Activated T-cell treated with anti-CD3 and anti-CD28 coated beads for 1 hour (primary cell): Measurements from ENCODE around the gene ADGRG3.
"Not testable (repeated sequence)": the region's sequence is repeated elsewhere in the genome, so short reads cannot be mapped to it uniquely, and the experiment has no call there.

Source experiments
- DNase-seq: peaks from one replicate; pipeline ENCODE4 v3.0.0-alpha.2; 2020; ENCODE audit warnings: low read depth

The ADGRG3 gene

DNA sequence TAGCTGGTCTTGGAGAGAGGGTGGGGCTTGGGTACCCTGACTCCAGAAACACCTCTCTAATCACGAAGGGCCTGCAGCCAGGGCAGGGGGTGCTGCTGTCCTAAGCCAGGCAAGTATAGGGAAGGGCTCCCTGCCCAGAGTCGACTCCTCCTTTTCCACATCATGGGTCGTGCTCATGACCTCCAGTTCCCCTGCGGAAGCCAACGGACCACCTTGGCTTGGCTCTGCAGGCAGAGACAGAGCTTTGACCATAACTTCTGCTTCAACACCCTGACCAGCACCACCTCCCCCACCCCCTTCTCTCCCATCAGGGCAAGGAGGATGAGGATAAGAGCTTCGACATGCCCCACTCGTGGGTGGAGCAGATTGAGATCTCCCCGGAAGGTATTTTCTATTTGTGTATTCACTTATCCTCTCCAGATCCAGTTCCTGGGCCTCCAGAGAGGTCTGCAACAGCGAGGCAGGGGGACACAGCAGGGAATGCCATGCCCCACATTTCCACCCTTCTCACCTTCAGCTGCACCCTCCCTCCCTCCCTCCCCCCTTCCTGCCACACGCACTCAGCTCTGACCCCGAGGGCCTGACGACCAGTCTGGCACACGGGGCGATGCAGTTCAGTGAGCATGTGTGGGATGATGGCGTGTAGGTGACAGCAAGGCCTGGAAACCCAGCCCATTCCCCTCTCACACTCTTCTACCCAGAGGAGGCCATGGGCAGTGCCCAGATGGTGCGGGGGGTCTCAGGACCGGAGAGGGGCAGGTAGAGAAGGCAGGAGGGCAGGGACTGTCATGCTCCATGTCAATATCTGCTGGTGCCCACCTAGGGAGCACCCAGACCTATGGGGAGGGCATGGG is 53.5 kb downstream of the ADGRG3 start:
- DNase-seq: no peak

DNA sequence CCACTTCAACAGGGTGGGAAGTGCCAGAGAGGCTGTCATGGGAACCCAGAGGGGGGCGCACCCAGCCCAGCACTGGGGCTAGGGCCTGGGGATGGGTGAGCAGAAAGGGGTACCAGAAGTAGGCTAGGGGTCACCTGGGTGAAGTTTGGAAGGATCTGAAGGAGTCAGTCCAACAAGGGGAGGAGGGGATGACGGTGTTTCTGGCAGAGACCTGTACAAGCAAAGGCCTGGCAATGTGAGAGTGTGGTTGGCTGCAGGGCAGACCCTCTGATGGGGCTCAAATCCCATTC is 54.0 kb downstream of the ADGRG3 start:
- no peak for DNase-seq

DNA sequence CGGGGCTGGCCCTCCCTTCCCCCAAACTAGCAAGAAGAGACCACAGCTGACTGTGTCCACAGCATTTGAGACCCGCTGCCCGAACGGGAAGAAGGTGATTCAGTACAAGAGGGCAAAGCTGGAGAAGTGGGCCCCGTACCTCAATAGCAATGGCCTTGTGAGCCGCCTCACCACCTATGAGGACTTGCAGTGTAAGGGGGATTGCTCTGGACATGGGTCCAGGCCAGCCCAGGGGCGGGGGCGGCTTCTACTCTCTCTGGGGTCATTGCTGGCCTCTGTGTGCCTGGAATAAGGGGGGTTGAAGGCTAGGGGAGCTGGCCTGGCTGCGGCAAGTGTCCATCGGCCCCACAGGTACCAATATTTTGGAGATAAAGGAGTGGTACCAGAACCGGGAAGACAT is 54.5 kb downstream of the ADGRG3 start:
- no peak for DNase-seq

GRCh38 chr16:57723170-57723569 is 55.1 kb downstream of the ADGRG3 start:
- no peak for DNase-seq

GRCh38 chr16:57724531-57724930 is 56.4 kb downstream of the ADGRG3 start:
- no peak for DNase-seq

GRCh38 chr16:57725151-57725550 is 57.0 kb downstream of the ADGRG3 start:
- no peak for DNase-seq

DNA sequence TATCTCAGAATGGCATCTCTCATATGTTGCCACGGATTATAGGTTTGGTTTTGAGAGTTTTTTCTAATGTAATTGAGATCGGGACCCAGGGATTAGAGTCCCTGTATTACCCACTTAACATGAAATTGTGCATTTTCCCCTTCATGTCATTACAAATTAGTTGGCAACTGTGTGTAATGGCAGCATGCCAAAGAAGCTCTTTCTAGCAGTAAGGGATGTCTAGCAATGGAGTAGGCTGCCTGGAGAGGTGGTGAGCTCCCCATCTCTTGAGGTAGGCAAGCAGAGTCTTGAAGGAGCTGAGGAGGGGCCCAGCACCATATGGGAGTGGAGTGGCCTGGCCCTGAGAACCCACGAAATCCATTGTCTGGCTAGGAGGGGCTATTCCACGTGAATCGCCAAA is 57.4 kb downstream of the ADGRG3 start:
- DNase-seq: no peak

DNA sequence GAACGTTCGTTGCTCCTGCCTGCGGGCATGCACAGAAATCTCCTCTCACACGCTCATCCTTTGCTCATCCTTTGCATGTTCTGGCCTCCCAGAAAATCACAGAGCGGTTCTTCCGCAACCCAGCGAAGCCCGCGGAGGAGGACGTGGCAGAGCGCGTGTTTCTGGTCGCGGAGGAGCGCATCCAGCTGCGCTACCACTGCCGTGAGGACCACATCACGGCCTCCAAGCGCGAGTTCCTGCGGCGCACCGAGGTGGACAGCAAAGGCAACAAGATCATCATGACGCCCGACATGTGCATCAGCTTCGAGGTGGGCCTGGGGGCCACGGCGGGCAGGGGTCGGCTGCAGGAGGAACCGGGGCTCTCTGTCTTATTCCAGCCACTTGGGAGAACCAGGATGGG is 57.9 kb downstream of the ADGRG3 start:
- no peak for DNase-seq

- DNase-seq: no peak
Measured at GRCh38 chr16:57726433-57726947, 58.4 kb downstream of the ADGRG3 start.

DNA sequence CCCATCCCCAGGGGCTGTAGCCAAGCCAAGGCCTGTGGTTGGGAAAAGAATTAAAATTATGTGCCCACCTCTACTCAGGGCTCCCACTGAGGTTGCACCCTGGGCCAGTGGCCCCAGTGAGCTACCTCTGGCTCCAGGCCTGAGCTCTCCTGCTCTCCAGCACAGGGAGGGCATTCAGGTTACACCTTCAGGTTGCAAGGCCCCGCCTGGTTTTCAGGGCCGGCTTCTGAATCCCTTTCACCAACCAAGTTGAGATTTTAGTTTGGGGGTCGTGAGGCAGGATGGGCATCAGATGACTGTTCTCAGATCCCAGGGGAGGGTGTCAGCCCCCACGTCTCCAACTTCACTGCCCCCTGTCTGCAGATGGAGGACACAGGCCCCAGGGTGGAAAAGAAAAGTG is 59.5 kb downstream of the ADGRG3 start:
- DNase-seq: no peak

DNA sequence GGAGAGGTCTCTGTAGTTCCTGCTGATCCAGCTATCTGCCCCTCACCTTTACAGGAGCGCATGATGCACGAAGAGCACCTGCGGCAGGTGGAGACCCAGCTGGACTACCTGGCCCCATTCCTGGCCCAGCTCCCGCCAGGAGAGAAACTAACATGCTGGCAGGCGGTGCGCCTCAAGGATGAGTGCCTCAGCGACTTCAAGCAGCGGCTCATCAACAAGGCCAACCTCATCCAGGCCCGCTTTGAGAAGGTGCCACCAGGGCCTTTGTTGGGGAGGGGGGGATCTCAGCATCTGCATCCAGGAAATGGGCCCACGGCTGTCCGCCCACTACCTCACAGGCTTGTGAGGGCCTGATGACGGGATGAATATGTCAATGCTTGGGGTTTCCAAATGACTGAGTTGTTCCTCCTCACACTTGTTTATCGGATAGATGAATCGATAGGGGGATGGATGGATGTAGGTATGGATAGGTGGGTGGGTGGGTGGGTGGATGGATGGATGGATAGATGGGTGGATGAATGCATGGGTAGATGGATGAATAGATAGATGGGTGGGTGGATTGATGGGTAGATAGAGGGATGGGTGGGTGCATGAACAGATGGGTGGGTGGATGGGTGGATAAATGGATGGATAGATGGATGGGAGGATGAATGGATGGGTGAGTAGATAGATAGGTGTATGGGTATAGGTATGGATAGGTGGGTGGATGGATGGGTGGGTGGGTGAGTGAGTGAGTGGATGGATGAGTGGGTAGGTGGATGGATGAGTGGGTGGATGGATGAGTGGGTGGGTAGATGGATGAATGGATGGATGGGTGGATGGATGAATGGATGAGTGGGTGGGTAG is 60.5 kb downstream of the ADGRG3 start:
- no peak for DNase-seq

GRCh38 chr16:57729182-57729484 is 61.0 kb downstream of the ADGRG3 start:
- no peak for DNase-seq

GRCh38 chr16:57729852-57730251 is 61.7 kb downstream of the ADGRG3 start:
- not testable (repeated sequence) for DNase-seq

DNA sequence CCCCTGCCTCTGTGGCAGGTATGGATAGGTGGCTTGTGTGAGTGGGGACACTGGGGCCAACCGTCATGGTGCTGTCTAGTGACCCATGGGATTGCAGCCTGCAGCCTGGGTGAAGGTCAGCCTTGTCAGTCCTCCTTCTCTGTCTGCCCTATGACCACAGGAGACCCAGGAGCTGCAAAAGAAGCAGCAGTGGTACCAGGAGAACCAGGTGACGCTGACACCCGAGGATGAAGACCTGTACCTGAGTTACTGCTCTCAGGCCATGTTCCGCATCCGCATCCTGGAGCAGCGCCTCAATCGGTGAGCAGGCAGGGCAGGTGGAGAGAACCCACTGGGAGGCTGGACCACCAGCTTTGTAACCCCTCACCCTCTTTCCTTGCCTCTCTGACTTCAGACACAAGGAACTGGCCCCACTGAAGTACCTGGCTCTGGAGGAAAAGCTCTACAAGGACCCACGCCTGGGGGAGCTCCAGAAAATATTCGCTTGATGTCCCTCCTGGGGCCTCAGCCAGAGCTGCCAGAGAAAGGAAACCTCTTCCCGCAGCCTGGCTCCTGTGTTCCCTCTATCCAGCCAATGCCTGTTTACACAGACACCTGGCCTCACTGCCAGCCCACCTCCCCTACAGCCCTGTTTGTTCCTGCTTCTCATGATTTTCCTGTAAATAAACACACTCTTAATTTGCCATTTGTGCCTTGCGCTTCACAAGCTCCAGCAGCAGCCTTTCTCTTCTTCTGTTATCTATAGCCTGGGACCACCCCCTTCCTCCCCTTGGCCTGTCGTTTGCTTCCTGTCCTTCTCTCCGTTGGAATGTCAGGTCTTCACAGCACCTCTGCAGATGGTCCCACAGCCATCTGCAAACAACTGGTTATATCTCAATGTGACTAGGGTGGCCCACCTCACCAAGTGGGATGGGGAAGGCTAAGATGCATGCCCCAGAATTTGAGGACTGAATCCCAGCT is 62.9 kb downstream of the ADGRG3 start:
- no peak for DNase-seq

DNA sequence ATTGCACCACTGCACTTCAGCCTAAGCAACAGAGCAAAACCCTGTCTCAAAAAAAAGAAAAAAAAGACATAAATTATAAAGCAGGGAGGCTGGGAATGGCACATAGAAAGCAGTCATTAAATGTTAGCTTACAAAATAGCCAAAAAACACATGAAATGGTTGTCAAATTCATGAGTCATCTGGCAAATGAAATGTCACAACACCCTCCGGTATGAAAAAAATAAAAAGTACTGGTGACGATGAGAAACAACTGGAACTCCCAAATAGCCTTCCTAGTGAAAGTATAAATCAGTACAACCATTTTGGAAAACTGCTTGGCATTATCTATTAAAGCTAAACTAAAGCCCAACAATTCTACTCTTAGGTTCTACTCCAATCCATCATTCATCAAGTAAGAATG is 63.9 kb downstream of the ADGRG3 start:
- no peak for DNase-seq

DNA sequence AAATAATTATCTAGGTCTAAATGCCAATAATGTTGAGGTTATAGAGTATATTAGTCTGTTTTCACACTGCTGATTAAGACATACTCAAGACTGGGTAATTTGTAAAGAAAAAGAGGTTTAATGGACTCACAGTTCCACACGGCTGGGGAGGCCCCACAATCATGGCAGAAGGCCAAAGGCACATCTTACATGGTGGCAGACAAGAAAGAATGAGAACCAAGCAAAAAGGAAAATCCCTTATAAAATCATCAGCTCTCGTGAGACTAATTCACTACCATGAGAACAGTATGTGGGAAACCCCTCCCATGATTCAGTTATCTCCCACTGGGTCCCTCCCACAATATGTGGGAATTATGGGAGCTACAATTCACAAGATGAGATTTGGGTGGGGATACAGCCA is 64.6 kb downstream of the ADGRG3 start:
- DNase-seq: no peak

DNA sequence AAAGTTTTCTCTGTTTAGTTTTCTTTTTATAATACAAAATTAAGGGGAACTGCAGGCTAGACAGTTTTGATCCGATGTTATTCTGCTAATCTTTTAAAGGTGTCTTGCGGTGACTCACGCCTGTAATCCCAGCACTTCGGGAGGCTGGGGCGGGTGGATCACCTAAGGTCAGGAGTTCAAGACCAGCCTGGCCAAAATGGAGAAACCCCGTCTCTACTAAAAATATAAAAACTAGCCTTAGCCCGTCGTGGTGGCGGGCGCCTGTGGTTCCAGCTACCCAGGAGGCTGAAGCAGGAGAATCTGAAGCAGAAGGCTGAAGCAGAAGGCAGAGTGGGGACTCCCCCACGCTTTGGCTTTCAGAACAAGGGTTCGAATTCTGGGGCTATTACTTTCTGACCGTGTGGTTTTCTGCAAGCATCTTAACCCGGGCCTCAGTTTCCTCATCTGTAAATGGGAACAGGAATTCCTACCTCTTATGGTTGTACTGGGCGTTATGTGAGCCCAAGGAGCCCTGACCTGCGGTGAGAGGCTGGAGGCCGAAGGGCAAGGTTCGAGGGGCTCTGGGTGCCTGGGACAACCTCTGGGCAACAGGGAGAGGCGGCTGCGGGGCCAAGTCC is 66.3 kb downstream of the ADGRG3 start:
- DNase-seq: no peak

DNA sequence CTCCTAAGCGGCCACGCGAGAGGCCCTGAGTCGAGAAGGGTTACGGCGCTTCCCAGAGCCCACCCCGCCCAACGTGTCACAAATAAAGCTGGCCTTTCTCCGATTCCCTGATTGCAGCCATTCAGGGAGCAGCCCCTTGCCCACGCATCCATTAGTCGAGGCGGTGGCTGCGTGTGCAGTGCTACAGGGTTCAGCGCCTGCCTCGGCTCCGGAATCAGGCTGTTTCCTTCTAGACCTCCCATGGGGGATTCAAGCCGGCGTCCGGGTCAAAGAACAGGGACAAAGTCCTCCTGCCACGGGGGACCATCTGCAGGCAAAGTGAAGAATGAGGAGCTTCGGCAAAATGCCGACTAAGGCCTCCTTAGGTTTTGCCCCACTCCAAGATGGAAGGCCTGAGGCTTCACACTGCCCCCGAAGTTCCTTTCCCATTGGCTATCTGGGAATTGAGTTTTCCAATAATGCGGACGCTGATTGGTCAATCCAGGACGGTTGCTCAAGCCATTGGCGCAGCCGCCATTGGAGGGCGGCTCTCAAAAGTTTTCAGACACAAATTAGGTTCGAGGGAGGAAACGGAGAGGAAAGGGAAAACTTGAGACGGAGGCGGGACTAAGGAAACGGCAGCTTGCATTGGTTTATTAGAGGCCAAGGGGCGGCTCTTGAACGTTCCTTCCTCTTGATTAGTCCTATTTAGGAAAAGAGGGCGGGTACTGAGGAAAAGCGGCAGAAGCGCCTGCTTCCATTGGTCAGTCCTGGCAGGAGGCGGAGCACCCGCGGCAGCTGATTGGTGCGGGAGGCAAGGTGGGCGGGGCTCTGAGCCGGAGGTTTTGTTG is 67.0 kb downstream of the ADGRG3 start:
- peak; percentile 94 for DNase-seq

GRCh38 chr16:57735755-57736418 is 67.8 kb downstream of the ADGRG3 start, which contains the start of gene KATNB1:
TSS of gene KATNB1 (plus strand) at chr16:57735770. CDS start at chr16:57737244, 1,474 bp downstream.
- DNase-seq: no peak
